ENCODE data around the gene TMEM131.

TMEM131 gene

GRCh38 chr2:97720746-97721145, 275.0 kb downstream of the TMEM131 start:
- no peak for TF ChIP-seq CTCF (IDR thresholded peaks at IDR 0.05; ENCODE audit: extremely low read depth, insufficient read depth, missing control alignments)
- in situ Hi-C loops (cut with MboI; ENCODE audit: low pct_unique_long_range_greater_than_20kb, low sequenced_read_pairs, unreplicated experiment) = no loop called here
- DNase-seq (ENCODE audit: low spot score) = no peak

GRCh38 chr2:97719362-97720155, 276.2 kb downstream of the TMEM131 start:
- in situ Hi-C loops (cut with MboI; ENCODE audit: low pct_unique_long_range_greater_than_20kb, low sequenced_read_pairs, unreplicated experiment) = no loop called here
- DNase-seq (ENCODE audit: low spot score) = no peak
- TF ChIP-seq CTCF (IDR thresholded peaks at IDR 0.05; ENCODE audit: extremely low read depth, insufficient read depth, missing control alignments) = no peak

- no peak for DNase-seq (ENCODE audit: low spot score)
- TF ChIP-seq CTCF (IDR thresholded peaks at IDR 0.05; ENCODE audit: extremely low read depth, insufficient read depth, missing control alignments) = no peak
- in situ Hi-C loops (cut with MboI; ENCODE audit: low pct_unique_long_range_greater_than_20kb, low sequenced_read_pairs, unreplicated experiment) = no loop called here
Observed at GRCh38 chr2:97718942-97719341, 276.8 kb downstream of the TMEM131 start.

- DNase-seq (ENCODE audit: low spot score) = peak; percentile 73
- TF ChIP-seq CTCF (IDR thresholded peaks at IDR 0.05; ENCODE audit: extremely low read depth, insufficient read depth, missing control alignments) = no peak
- in situ Hi-C loops (cut with MboI; ENCODE audit: low pct_unique_long_range_greater_than_20kb, low sequenced_read_pairs, unreplicated experiment) = no loop called here
Observed at GRCh38 chr2:97718051-97718882, 277.5 kb downstream of the TMEM131 start.

- DNase-seq (ENCODE audit: low spot score) = no peak
- TF ChIP-seq CTCF (IDR thresholded peaks at IDR 0.05; ENCODE audit: extremely low read depth, insufficient read depth, missing control alignments) = no peak
- in situ Hi-C loops (cut with MboI; ENCODE audit: low pct_unique_long_range_greater_than_20kb, low sequenced_read_pairs, unreplicated experiment) = no loop called here
Observed at GRCh38 chr2:97717613-97717995, 278.1 kb downstream of the TMEM131 start.

- in situ Hi-C loops (cut with MboI; ENCODE audit: low pct_unique_long_range_greater_than_20kb, low sequenced_read_pairs, unreplicated experiment) = no loop called here
- no peak for DNase-seq (ENCODE audit: low spot score)
- TF ChIP-seq CTCF (IDR thresholded peaks at IDR 0.05; ENCODE audit: extremely low read depth, insufficient read depth, missing control alignments) = no peak
Observed at GRCh38 chr2:97716695-97717612, 278.8 kb downstream of the TMEM131 start.

All from GM13977 (cell line).